ENCODE data around the gene ATRNL1.

DNA sequence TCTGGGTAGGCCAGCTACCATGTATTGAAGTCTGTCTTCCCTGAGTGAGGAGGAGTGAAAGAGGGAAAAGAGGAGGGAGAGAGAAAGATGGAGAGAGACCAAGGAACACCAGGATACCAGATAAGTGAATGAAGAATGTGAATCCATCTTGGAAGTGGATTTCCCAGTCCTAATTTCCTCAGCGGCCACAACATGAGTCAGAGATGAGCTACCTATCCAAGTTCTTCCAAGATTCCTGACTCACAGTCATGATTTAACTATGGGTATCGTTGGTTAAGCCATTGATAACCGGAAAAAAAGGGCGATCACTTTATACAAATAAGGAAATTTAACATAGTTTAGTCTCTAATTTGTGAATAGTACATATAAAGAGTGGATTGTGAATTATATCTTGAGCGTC lies 561.8 kb downstream of the ATRNL1 start:
- TF ChIP-seq, protein P1, sequence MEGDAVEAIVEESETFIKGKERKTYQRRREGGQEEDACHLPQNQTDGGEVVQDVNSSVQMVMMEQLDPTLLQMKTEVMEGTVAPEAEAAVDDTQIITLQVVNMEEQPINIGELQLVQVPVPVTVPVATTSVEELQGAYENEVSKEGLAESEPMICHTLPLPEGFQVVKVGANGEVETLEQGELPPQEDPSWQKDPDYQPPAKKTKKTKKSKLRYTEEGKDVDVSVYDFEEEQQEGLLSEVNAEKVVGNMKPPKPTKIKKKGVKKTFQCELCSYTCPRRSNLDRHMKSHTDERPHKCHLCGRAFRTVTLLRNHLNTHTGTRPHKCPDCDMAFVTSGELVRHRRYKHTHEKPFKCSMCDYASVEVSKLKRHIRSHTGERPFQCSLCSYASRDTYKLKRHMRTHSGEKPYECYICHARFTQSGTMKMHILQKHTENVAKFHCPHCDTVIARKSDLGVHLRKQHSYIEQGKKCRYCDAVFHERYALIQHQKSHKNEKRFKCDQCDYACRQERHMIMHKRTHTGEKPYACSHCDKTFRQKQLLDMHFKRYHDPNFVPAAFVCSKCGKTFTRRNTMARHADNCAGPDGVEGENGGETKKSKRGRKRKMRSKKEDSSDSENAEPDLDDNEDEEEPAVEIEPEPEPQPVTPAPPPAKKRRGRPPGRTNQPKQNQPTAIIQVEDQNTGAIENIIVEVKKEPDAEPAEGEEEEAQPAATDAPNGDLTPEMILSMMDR (IDR thresholded peaks at IDR 0.05; ENCODE audit: low read depth, low read length, poor library complexity, severe bottlenecking): no peak
- TF ChIP-seq EZH2phosphoT487 (IDR thresholded peaks at IDR 0.05; ENCODE audit: borderline replicate concordance, low read length): no peak

All from DOHH2 (cell line).